IMR-90 (cell line): ENCODE results near the gene GCNT4.

ENCODE experiments used
- BHLHE40 ChIP-seq: fragments of 150-350 bp; IDR thresholded peaks from 2 replicates; pipeline ENCODE4 v1.6.1; 2016; ENCODE audit warnings: mild to moderate bottlenecking, low read depth, low read length
- CEBPB ChIP-seq: IDR thresholded peaks from 2 replicates; pipeline ENCODE4 v1.6.1; 2012; ENCODE audit warnings: low read depth, low read length, improper control_type of control experiment
- MXI1 ChIP-seq: IDR thresholded peaks from 2 replicates; pipeline ENCODE4 v1.6.1; 2012; ENCODE audit warnings: low read depth, mild to moderate bottlenecking, low read length, moderate library complexity, borderline replicate concordance
- NFE2L2 ChIP-seq: fragments of 150-350 bp; IDR thresholded peaks from 2 replicates; pipeline ENCODE4 v1.6.1; 2016; ENCODE audit warnings: low read depth, mild to moderate bottlenecking, low read length
- POLR2A ChIP-seq: IDR thresholded peaks from 2 replicates; pipeline ENCODE4 v1.6.1; 2012; ENCODE audit warnings: mild to moderate bottlenecking, low read depth, low read length
- RAD21 ChIP-seq: IDR thresholded peaks from 2 replicates; pipeline ENCODE4 v1.6.1; 2012; ENCODE audit warnings: low read length, improper control_type of control experiment
- RCOR1 ChIP-seq: IDR thresholded peaks from 2 replicates; pipeline ENCODE4 v1.6.1; 2012; ENCODE audit warnings: mild to moderate bottlenecking, low read length, improper control_type of control experiment; ENCODE audit not compliant: insufficient replicate concordance
- RFX5 ChIP-seq: IDR thresholded peaks from 2 replicates; pipeline ENCODE4 v1.8.0; 2012; ENCODE audit warnings: low read depth, mild to moderate bottlenecking, low read length, moderate library complexity
- SMC3 ChIP-seq: fragments of 150-350 bp; IDR thresholded peaks from 2 replicates; pipeline ENCODE4 v1.6.1; 2016; ENCODE audit warnings: low read depth, mild to moderate bottlenecking, antibody characterized with exemption, low read length, moderate library complexity
- TF ChIP-seq, protein P1 (sequence below): conservative IDR thresholded peaks from 2 replicates; pipeline ENCODE4 v1.5.1; 2012; ENCODE audit warnings: mild to moderate bottlenecking, low read depth, low read length, improper control_type of control experiment
- TF ChIP-seq, protein P2 (sequence below): fragments of 150-350 bp; IDR thresholded peaks from 2 replicates; pipeline ENCODE4 v1.6.1; 2016; ENCODE audit warnings: low read depth, mild to moderate bottlenecking, low read length, moderate library complexity, borderline replicate concordance
- TF ChIP-seq, protein P3 (sequence below): fragments of 150-350 bp; IDR thresholded peaks from 2 replicates; pipeline ENCODE4 v1.6.1; 2017; ENCODE audit warnings: mild to moderate bottlenecking, antibody characterized with exemption, low read length, low read depth

GRCh38 chr5:75034137-75034739 lies 18.1 kb downstream of the GCNT4 start:
- TF ChIP-seq, protein P1, sequence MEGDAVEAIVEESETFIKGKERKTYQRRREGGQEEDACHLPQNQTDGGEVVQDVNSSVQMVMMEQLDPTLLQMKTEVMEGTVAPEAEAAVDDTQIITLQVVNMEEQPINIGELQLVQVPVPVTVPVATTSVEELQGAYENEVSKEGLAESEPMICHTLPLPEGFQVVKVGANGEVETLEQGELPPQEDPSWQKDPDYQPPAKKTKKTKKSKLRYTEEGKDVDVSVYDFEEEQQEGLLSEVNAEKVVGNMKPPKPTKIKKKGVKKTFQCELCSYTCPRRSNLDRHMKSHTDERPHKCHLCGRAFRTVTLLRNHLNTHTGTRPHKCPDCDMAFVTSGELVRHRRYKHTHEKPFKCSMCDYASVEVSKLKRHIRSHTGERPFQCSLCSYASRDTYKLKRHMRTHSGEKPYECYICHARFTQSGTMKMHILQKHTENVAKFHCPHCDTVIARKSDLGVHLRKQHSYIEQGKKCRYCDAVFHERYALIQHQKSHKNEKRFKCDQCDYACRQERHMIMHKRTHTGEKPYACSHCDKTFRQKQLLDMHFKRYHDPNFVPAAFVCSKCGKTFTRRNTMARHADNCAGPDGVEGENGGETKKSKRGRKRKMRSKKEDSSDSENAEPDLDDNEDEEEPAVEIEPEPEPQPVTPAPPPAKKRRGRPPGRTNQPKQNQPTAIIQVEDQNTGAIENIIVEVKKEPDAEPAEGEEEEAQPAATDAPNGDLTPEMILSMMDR = no peak
- TF ChIP-seq POLR2A (no peak), BHLHE40 (no peak), NFE2L2 (no peak), RFX5 (no peak), SMC3 (no peak), RAD21 (no peak), MXI1 (no peak), CEBPB (no peak), RCOR1 (no peak)
- TF ChIP-seq, protein P2, sequence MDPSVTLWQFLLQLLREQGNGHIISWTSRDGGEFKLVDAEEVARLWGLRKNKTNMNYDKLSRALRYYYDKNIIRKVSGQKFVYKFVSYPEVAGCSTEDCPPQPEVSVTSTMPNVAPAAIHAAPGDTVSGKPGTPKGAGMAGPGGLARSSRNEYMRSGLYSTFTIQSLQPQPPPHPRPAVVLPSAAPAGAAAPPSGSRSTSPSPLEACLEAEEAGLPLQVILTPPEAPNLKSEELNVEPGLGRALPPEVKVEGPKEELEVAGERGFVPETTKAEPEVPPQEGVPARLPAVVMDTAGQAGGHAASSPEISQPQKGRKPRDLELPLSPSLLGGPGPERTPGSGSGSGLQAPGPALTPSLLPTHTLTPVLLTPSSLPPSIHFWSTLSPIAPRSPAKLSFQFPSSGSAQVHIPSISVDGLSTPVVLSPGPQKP = no peak
- TF ChIP-seq, protein P3, sequence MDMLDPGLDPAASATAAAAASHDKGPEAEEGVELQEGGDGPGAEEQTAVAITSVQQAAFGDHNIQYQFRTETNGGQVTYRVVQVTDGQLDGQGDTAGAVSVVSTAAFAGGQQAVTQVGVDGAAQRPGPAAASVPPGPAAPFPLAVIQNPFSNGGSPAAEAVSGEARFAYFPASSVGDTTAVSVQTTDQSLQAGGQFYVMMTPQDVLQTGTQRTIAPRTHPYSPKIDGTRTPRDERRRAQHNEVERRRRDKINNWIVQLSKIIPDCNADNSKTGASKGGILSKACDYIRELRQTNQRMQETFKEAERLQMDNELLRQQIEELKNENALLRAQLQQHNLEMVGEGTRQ = no peak
